Astrocyte (in vitro differentiated cells and primary cell): Measurements from ENCODE around the gene STRAP.

ENCODE experiments used
- CTCF ChIP-seq: IDR thresholded peaks from 2 replicates; pipeline ENCODE4 v1.5.1; 2011; ENCODE audit warnings: low read depth, mild to moderate bottlenecking, inconsistent platforms, low read length, moderate library complexity; ENCODE audit not compliant: insufficient read depth
- EZH2 ChIP-seq: IDR thresholded peaks from 2 replicates; pipeline ENCODE4 v1.6.1; 2012; ENCODE audit warnings: mild to moderate bottlenecking, low read length, inconsistent platforms; ENCODE audit not compliant: insufficient read depth

- no peak for TF ChIP-seq CTCF
- TF ChIP-seq EZH2 = no peak
Observed at GRCh38 chr12:15893260-15893659, 11.1 kb downstream of the STRAP start.
